ENCODE measurements around the gene CNGA2. TPM values are rescaled to one million over a fixed set of nuclear protein-coding genes. Genes with fewer than 3 reads are reported as not detected.

Gene CNGA2
- total RNA-seq, 1 donor from 2014 or later, result not detected

DNA sequence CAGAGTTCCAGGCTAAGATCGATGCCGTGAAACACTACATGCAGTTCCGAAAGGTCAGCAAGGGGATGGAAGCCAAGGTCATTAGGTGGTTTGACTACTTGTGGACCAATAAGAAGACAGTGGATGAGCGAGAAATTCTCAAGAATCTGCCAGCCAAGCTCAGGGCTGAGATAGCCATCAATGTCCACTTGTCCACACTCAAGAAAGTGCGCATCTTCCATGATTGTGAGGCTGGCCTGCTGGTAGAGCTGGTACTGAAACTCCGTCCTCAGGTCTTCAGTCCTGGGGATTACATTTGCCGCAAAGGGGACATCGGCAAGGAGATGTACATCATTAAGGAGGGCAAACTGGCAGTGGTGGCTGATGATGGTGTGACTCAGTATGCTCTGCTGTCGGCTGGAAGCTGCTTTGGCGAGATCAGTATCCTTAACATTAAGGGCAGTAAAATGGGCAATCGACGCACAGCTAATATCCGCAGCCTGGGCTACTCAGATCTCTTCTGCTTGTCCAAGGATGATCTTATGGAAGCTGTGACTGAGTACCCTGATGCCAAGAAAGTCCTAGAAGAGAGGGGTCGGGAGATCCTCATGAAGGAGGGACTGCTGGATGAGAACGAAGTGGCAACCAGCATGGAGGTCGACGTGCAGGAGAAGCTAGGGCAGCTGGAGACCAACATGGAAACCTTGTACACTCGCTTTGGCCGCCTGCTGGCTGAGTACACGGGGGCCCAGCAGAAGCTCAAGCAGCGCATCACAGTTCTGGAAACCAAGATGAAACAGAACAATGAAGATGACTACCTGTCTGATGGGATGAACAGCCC lies 9.3 kb downstream of the CNGA2 start:
- no peak overlapping the region for H3K4me3 ChIP-seq (ENCODE audit: low read depth, low read length)
- no peak for DNase-seq (ENCODE audit: low read depth)
- H3K36me3 ChIP-seq (ENCODE audit: control insufficient read depth, insufficient read depth, low read length), result no peaks in the 10 kb centered on the region
- TF ChIP-seq, protein P1, sequence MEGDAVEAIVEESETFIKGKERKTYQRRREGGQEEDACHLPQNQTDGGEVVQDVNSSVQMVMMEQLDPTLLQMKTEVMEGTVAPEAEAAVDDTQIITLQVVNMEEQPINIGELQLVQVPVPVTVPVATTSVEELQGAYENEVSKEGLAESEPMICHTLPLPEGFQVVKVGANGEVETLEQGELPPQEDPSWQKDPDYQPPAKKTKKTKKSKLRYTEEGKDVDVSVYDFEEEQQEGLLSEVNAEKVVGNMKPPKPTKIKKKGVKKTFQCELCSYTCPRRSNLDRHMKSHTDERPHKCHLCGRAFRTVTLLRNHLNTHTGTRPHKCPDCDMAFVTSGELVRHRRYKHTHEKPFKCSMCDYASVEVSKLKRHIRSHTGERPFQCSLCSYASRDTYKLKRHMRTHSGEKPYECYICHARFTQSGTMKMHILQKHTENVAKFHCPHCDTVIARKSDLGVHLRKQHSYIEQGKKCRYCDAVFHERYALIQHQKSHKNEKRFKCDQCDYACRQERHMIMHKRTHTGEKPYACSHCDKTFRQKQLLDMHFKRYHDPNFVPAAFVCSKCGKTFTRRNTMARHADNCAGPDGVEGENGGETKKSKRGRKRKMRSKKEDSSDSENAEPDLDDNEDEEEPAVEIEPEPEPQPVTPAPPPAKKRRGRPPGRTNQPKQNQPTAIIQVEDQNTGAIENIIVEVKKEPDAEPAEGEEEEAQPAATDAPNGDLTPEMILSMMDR (IDR thresholded peaks at IDR 0.05; ENCODE audit: insufficient read depth, low read length, poor library complexity, severe bottlenecking), result no peak
- H3K27me3 ChIP-seq (ENCODE audit: control insufficient read depth, insufficient read depth, low read length), result no peaks in the 10 kb centered on the region

DNA sequence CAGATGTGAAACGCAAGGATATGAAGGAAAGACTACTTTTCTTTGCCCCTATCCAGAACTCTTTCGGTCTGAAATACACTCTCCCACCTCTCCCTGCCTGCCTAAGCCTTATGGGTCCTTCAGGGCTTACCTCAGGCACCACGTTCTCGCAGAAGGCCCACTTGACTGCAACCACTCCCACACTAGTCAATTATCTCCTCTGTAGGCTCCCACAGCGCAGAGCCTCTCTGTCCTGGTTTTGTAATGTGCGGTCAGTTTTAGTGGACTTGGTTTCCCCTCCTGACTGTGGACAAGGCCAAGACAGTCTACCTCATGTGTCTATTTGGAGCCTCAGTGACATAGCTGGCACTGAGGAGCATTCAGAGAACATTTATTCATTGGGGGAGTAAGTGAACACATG lies 11.1 kb downstream of the CNGA2 start:
- no peak for DNase-seq (ENCODE audit: low read depth)
- no peak overlapping the region for H3K4me3 ChIP-seq (ENCODE audit: low read depth, low read length)
- TF ChIP-seq, protein P1 (IDR thresholded peaks at IDR 0.05; ENCODE audit: insufficient read depth, low read length, poor library complexity, severe bottlenecking), result no peak
- no peaks in the 10 kb centered on the region for H3K36me3 ChIP-seq (ENCODE audit: control insufficient read depth, insufficient read depth, low read length)
- no peaks in the 10 kb centered on the region for H3K27me3 ChIP-seq (ENCODE audit: control insufficient read depth, insufficient read depth, low read length)

DNA sequence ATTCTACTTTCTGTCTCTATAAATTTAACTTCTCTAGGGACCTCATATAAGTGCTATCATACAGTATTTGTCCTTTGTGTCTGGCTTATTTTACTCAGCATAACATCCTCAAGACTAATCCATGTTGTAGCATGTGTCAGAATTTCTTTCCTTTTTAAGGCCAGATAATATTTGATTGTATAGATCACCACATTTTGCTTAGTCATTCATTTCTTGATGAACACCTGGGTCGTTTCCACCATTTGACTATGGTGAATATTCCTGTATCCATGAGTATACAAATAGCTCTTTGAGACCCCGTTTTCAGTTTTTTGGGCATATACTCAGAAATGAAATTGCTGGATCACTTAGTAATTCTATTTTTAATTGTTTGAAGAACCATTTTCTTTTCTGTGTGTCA lies 12.0 kb downstream of the CNGA2 start:
- DNase-seq (ENCODE audit: low read depth), result no peak
- no peaks in the 10 kb centered on the region for H3K27me3 ChIP-seq (ENCODE audit: control insufficient read depth, insufficient read depth, low read length)
- TF ChIP-seq, protein P1 (IDR thresholded peaks at IDR 0.05; ENCODE audit: insufficient read depth, low read length, poor library complexity, severe bottlenecking), result no peak
- H3K4me3 ChIP-seq (ENCODE audit: low read depth, low read length), result no peak overlapping the region
- H3K36me3 ChIP-seq (ENCODE audit: control insufficient read depth, insufficient read depth, low read length), result no peaks in the 10 kb centered on the region

DNA sequence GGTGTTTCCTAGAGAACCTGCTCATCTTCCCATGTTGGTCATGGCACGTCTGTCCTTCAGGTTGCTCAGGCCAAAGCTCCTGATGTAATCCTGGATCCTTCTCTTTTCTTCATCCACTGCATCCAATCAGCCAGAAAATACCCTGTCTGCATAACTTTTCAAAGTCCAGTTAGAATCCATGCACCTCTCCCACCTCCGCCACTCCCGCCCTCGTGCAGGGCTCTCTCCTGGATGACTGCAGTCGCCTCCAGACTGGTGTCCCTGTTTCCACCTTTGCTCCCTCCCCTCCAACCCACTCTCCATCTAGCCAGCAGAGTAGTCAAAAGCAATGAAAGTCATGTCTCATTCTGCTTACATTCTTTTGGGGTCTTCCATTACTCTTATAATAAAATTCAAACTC lies 16.0 kb downstream of the CNGA2 start:
- DNase-seq (ENCODE audit: low read depth), result no peak
- no peak overlapping the region for H3K4me3 ChIP-seq (ENCODE audit: low read depth, low read length)
- H3K36me3 ChIP-seq (ENCODE audit: control insufficient read depth, insufficient read depth, low read length), result no peaks in the 10 kb centered on the region
- H3K27me3 ChIP-seq (ENCODE audit: control insufficient read depth, insufficient read depth, low read length), result no peaks in the 10 kb centered on the region
- TF ChIP-seq, protein P1 (IDR thresholded peaks at IDR 0.05; ENCODE audit: insufficient read depth, low read length, poor library complexity, severe bottlenecking), result no peak

DNA sequence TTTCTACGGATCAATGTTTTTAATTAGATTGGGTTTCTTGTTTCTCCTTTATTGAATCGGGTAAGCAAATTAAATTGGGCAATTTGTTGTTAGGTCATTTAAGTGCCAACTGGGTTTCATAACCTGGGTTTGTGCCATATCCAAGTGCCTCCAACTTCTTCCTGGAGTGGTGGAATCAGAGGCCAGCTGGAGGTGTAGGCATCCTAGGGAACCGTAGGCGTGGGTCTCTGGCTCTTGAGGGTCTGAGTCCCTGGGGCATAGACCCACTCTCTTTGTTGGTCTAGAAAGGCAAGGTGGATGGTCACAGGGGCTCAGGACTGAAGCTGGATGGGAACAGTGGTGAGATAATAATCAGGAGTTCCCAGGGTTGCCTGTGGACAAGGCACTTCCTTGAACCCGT lies 18.3 kb downstream of the CNGA2 start:
- Histone ChIP-seq H3K36me3 (ENCODE audit: control insufficient read depth, insufficient read depth, low read length) (no peaks in the 10 kb centered on the region), H3K4me3 (ENCODE audit: low read depth, low read length) (no peak overlapping the region), H3K27me3 (ENCODE audit: control insufficient read depth, insufficient read depth, low read length) (peaks cover 2% of the 10 kb centered on the region)
- TF ChIP-seq, protein P1 (IDR thresholded peaks at IDR 0.05; ENCODE audit: insufficient read depth, low read length, poor library complexity, severe bottlenecking), result no peak
- no peak for DNase-seq (ENCODE audit: low read depth)

Measured in kidney epithelial cell (primary cell).